NCI-H2171 treated with DMSO at 0.1 percent for 48 hours (cell line): Measurements from ENCODE around the gene CORO7.

ENCODE experiments used
- DNase-seq: peaks from one replicate; lab custom pipeline; 2025; lab: John Stamatoyannopoulos, UW

The CORO7 gene

GRCh38 chr16:4416200-4417032 lies at the start of gene CORO7:
Gene CORO7, minus strand, starts transcription at chr16:4416596. Its CDS starts 78 bp downstream, at chr16:4416518.
- peak; percentile 89 for DNase-seq

GRCh38 chr16:4463522-4464163 lies 47.2 kb upstream of the CORO7 start:
- DNase-seq = no peak

GRCh38 chr16:4461250-4462085 lies 45.1 kb upstream of the CORO7 start:
- no peak for DNase-seq

GRCh38 chr16:4460936-4461249 lies 44.5 kb upstream of the CORO7 start:
- DNase-seq = no peak

GRCh38 chr16:4455951-4456350 lies 39.6 kb upstream of the CORO7 start:
- no peak for DNase-seq

- DNase-seq = no peak
Measured at GRCh38 chr16:4455081-4455480, 38.7 kb upstream of the CORO7 start.

- DNase-seq = no peak
Measured at GRCh38 chr16:4454623-4455022, 38.2 kb upstream of the CORO7 start.

GRCh38 chr16:4452674-4453073 lies 36.3 kb upstream of the CORO7 start:
- DNase-seq = no peak

- DNase-seq = peak; percentile 77
Measured at GRCh38 chr16:4450931-4451519, 34.6 kb upstream of the CORO7 start.

GRCh38 chr16:4450430-4450829 lies 34.0 kb upstream of the CORO7 start:
- DNase-seq = no peak

- DNase-seq = no peak
Measured at GRCh38 chr16:4443986-4444385, 27.6 kb upstream of the CORO7 start.

- no peak for DNase-seq
Measured at GRCh38 chr16:4443271-4443670, 26.9 kb upstream of the CORO7 start.

GRCh38 chr16:4442371-4442770 lies 26.0 kb upstream of the CORO7 start:
- DNase-seq = no peak

- DNase-seq = no peak
Measured at GRCh38 chr16:4437366-4437765, 21.0 kb upstream of the CORO7 start.

- no peak for DNase-seq
Measured at GRCh38 chr16:4435337-4436067, 19.1 kb upstream of the CORO7 start.

- DNase-seq = no peak
Measured at GRCh38 chr16:4433914-4434787, 17.8 kb upstream of the CORO7 start.

GRCh38 chr16:4433228-4433627 lies 16.8 kb upstream of the CORO7 start:
- DNase-seq = no peak

- no peak for DNase-seq
Measured at GRCh38 chr16:4431023-4431422, 14.6 kb upstream of the CORO7 start.

GRCh38 chr16:4428500-4428899 lies 12.1 kb upstream of the CORO7 start:
- DNase-seq = no peak

GRCh38 chr16:4426722-4427372 lies 10.5 kb upstream of the CORO7 start:
- DNase-seq = no peak
